Stimulated activated CD4-positive, alpha-beta T cell treated with anti-CD3 and anti-CD28 coated beads, Interleukin-4, amount 100 ng/mL, for 24 hours (primary cell): ENCODE results near the gene MRC2.

ENCODE experiments used
- DNase-seq: peaks from one replicate; pipeline ENCODE4 v3.0.0-alpha.2; 2020

Gene MRC2

GRCh38 chr17:62637809-62638208, 10.3 kb downstream of the MRC2 start:
- DNase-seq: no peak

- DNase-seq: no peak
These were observed 13.7 kb downstream of the MRC2 start for GRCh38 chr17:62641153-62641552.

- DNase-seq: no peak
These were observed 14.5 kb downstream of the MRC2 start for GRCh38 chr17:62641951-62642350.

GRCh38 chr17:62643496-62643895, 16.0 kb downstream of the MRC2 start:
- DNase-seq: no peak

- DNase-seq: no peak
These were observed 17.2 kb downstream of the MRC2 start for GRCh38 chr17:62644487-62645173.

- no peak for DNase-seq
These were observed 20.9 kb downstream of the MRC2 start for GRCh38 chr17:62648251-62648955.

GRCh38 chr17:62648956-62649294, 21.5 kb downstream of the MRC2 start:
- no peak for DNase-seq

GRCh38 chr17:62649570-62649969, 22.1 kb downstream of the MRC2 start:
- no peak for DNase-seq

GRCh38 chr17:62650587-62650986, 23.1 kb downstream of the MRC2 start:
- DNase-seq: no peak

GRCh38 chr17:62652251-62653001, 25.0 kb downstream of the MRC2 start:
- peak; percentile 20 for DNase-seq

- DNase-seq: peak; percentile 91
These were observed 25.7 kb downstream of the MRC2 start for GRCh38 chr17:62653002-62653825.

- peak; percentile 22 for DNase-seq
These were observed 26.6 kb downstream of the MRC2 start for GRCh38 chr17:62653826-62654761.

- no peak for DNase-seq
These were observed 28.2 kb downstream of the MRC2 start for GRCh38 chr17:62655656-62656055.

GRCh38 chr17:62656446-62656845, 29.0 kb downstream of the MRC2 start:
- no peak for DNase-seq

- no peak for DNase-seq
These were observed 29.7 kb downstream of the MRC2 start for GRCh38 chr17:62657145-62657665.

- DNase-seq: no peak
These were observed 30.2 kb downstream of the MRC2 start for GRCh38 chr17:62657690-62658089.

GRCh38 chr17:62658136-62658920, 30.9 kb downstream of the MRC2 start:
- DNase-seq: no peak

GRCh38 chr17:62660629-62661118, 33.2 kb downstream of the MRC2 start:
- no peak for DNase-seq

- DNase-seq: no peak
These were observed 33.9 kb downstream of the MRC2 start for GRCh38 chr17:62661337-62661736.

- DNase-seq: no peak
These were observed 35.4 kb downstream of the MRC2 start for GRCh38 chr17:62662855-62663254.

- DNase-seq: no peak
These were observed 35.8 kb downstream of the MRC2 start for GRCh38 chr17:62663304-62663703.
